Renal cortex interstitium (tissue), 11 donors: ENCODE results near the gene DUSP8. TPM values are rescaled to one million over a fixed set of nuclear protein-coding genes. Genes with fewer than 3 reads are reported as not detected.
A peak's percentile ranks its signal among the peaks of the same experiment; 100 is the strongest.
"Not testable (repeated sequence)": the region's sequence is repeated elsewhere in the genome, so short reads cannot be mapped to it uniquely, and the experiment has no call there.

Source experiments
- DNase-seq, 11 donors: peaks; one replicate each; pipeline ENCODE4 v3.0.0-alpha.2; 2013; ENCODE audit warnings: low read depth in 9 of 11, low spot score in 4 of 11; ENCODE audit errors: extremely low read depth in 1 of 11
- polyA plus RNA-seq, 3 donors: library from polyadenylated mRNA; unstranded; fragments of 120-200 nt; gene quantifications; one replicate each; pipeline ENCODE4 v1.2.1, GENCODE V29; 2013; ENCODE audit not compliant: insufficient read length in 3 of 3

The DUSP8 gene
- polyA plus RNA-seq, 3 donors: 2.5 to 6.6 (median 4.2) TPM

- not testable (repeated sequence) for DNase-seq
These were observed 24.6 kb upstream of the DUSP8 start for GRCh38 chr11:1596576-1597121.

GRCh38 chr11:1595994-1596575, 24.0 kb upstream of the DUSP8 start:
- not testable (repeated sequence) for DNase-seq

- no peak for DNase-seq
These were observed 20.6 kb upstream of the DUSP8 start for GRCh38 chr11:1592628-1593027.

GRCh38 chr11:1589996-1590395, 17.9 kb upstream of the DUSP8 start:
- no peak for DNase-seq

GRCh38 chr11:1589191-1589963, 17.3 kb upstream of the DUSP8 start:
- DNase-seq: not testable (repeated sequence)

- DNase-seq: no peak
These were observed 14.6 kb upstream of the DUSP8 start for GRCh38 chr11:1586699-1587098.

GRCh38 chr11:1584661-1585370, 12.7 kb upstream of the DUSP8 start, which contains the start of gene KRTAP5-1:
Gene KRTAP5-1 (minus strand): TSS chr11:1585283. CDS start chr11:1585249, 34 bp downstream.
- not testable (repeated sequence) for DNase-seq

GRCh38 chr11:1582909-1583308, 10.8 kb upstream of the DUSP8 start:
- DNase-seq: not testable (repeated sequence)

GRCh38 chr11:1581976-1582375, 9.9 kb upstream of the DUSP8 start:
- no peak for DNase-seq

- DNase-seq: no peak
These were observed 4.8 kb upstream of the DUSP8 start for GRCh38 chr11:1576825-1577224.

- not testable (repeated sequence) for DNase-seq
These were observed 3.7 kb upstream of the DUSP8 start for GRCh38 chr11:1575756-1576155.

GRCh38 chr11:1574933-1575242, 2.8 kb upstream of the DUSP8 start:
- DNase-seq: no peak

GRCh38 chr11:1574238-1574932, 2.3 kb upstream of the DUSP8 start:
- DNase-seq: peak in 2 of 11 donors; percentile 40 to 42

GRCh38 chr11:1573903-1574237, 1.8 kb upstream of the DUSP8 start:
- DNase-seq: no peak

- DNase-seq: no peak
These were observed 1.2 kb upstream of the DUSP8 start for GRCh38 chr11:1573077-1573902.

GRCh38 chr11:1571760-1572196, 293 bp downstream of the DUSP8 start:
- DNase-seq: no peak

- DNase-seq: no peak
These were observed 943 bp downstream of the DUSP8 start for GRCh38 chr11:1570896-1571759.

GRCh38 chr11:1570531-1570895, 1.6 kb downstream of the DUSP8 start:
- no peak for DNase-seq
